PFSK-1 (cell line): ENCODE data around the gene SMIM8.

ENCODE experiments used
- TAF1 ChIP-seq: IDR thresholded peaks from 2 replicates; pipeline ENCODE4 v1.6.1; 2012; ENCODE audit warnings: low read length, control low read depth, borderline replicate concordance; ENCODE audit not compliant: insufficient read depth

The SMIM8 gene

GRCh38 chr6:87391334-87391733, 68.9 kb downstream of the SMIM8 start:
- TF ChIP-seq TAF1, result no peak
